Natural killer cell (primary cell): ENCODE data around the gene HES2. TPM values are rescaled to one million over a fixed set of nuclear protein-coding genes. Genes with fewer than 3 reads are reported as not detected.

ENCODE experiments used
- ATAC-seq, 3 donors: fragments of 150-1000 bp in 2 of 3; fragments of 200-7000 bp in 1 of 3; cut with Tn5 transposase; 1 replicate in 1 of 3; 2 replicates in 2 of 3; pipeline ENCODE4 v1.10.0; 2021; ENCODE audit warnings: mild to moderate bottlenecking in 2 of 3, moderate library complexity in 2 of 3
- DNase-seq, 2 donors: peaks; one replicate each; pipeline versions ENCODE4 v3.0.0 to v3.0.0-alpha.2; 2013 to 2021; ENCODE audit warnings: mixed read lengths in 1 of 2
- H3K27ac ChIP-seq: one replicate; pipeline ENCODE4 v1.5.1; 2013; ENCODE audit warnings: mild to moderate bottlenecking, low read length
- H3K27me3 ChIP-seq: one replicate; pipeline ENCODE4 v1.6.1; 2013; ENCODE audit warnings: low read length; ENCODE audit not compliant: control insufficient read depth, insufficient read depth
- H3K36me3 ChIP-seq: one replicate; pipeline ENCODE4 v1.6.1; 2013; ENCODE audit warnings: low read length; ENCODE audit not compliant: control insufficient read depth, insufficient read depth
- H3K4me1 ChIP-seq: one replicate; pipeline ENCODE4 v1.6.1; 2013; ENCODE audit warnings: low read length; ENCODE audit not compliant: control insufficient read depth, insufficient read depth
- H3K4me3 ChIP-seq: one replicate; pipeline ENCODE4 v1.5.1; 2013; ENCODE audit warnings: low read length
- H3K9me3 ChIP-seq: one replicate; pipeline ENCODE4 v1.6.1; 2013; ENCODE audit warnings: low read length; ENCODE audit not compliant: control insufficient read depth, insufficient read depth
- H3K27ac Mint-ChIP-seq, 2 donors: one replicate each; pipeline ENCODE4 v1.8.0; 2022; ENCODE audit warnings: mild to moderate bottlenecking in 2 of 2, mixed read lengths in 2 of 2, moderate library complexity in 1 of 2
- H3K27me3 Mint-ChIP-seq, 2 donors: one replicate each; pipeline ENCODE4 v1.8.0; 2022; ENCODE audit warnings: low read depth in 2 of 2, mixed read lengths in 2 of 2
- H3K36me3 Mint-ChIP-seq: one replicate; pipeline ENCODE4 v1.8.0; 2022; ENCODE audit warnings: mixed read lengths
- H3K4me1 Mint-ChIP-seq, 2 donors: one replicate each; pipeline ENCODE4 v1.8.0; 2022; ENCODE audit warnings: mixed read lengths in 2 of 2
- H3K4me3 Mint-ChIP-seq: one replicate; pipeline ENCODE4 v1.8.0; 2022; ENCODE audit warnings: mild to moderate bottlenecking, moderate library complexity, mixed read lengths
- H3K9me3 Mint-ChIP-seq, 2 donors: one replicate each; pipeline ENCODE4 v1.8.0; 2022; ENCODE audit warnings: mixed read lengths in 2 of 2
- CTCF ChIP-seq: fragments of 200-600 bp; IDR thresholded peaks from one replicate; pipeline ENCODE4 v1.8.0; 2022; ENCODE audit warnings: antibody characterized with exemption
- WGBS: methylation state at CpG from one replicate; pipeline ENCODE4 v1.1.7; 2013; ENCODE audit warnings: missing lambda C conversion rate; ENCODE audit not compliant: insufficient coverage; 5-methylcytosine and 5-hydroxymethylcytosine counted together
- intact Hi-C: fragments of 100-400 bp; cut with micrococcal nuclease; formaldehyde crosslinking; loops from one replicate; pipeline ENCODE4 v1.14.2; 2022
- total RNA-seq, 4 donors: library from RNA; stranded (reverse); fragments of 120-200 nt in 1 of 4; gene quantifications; one replicate each; pipeline versions ENCODE4 v1.2.3 to v1.2.4, GENCODE V29; 2013 to 2022

Gene HES2
- total RNA-seq, 3 donors from 2014 or later (not counting 1 experiment from before 2014, with no cell fraction given) = not detected

- H3K4me3 Mint-ChIP-seq = no peak overlapping the region
- ATAC-seq (no peak), DNase-seq (no peak)
- H3K4me1 Mint-ChIP-seq = peaks cover 0 to 11% of the 10 kb centered on the region in 2 donors
- H3K27ac ChIP-seq = no peak overlapping the region
- intact Hi-C loops = no loop called here
- H3K36me3 Mint-ChIP-seq = no peaks in the 10 kb centered on the region
- H3K4me3 ChIP-seq = no peak overlapping the region
- H3K27me3 Mint-ChIP-seq = peaks cover 12 to 36% of the 10 kb centered on the region in 2 donors
- peaks cover 17% of the 10 kb centered on the region for H3K27me3 ChIP-seq
- no peaks in the 10 kb centered on the region for H3K9me3 ChIP-seq
- H3K27ac Mint-ChIP-seq = no peak overlapping the region
- TF ChIP-seq CTCF = no peak
- no peaks in the 10 kb centered on the region for H3K9me3 Mint-ChIP-seq
- H3K36me3 ChIP-seq = no peaks in the 10 kb centered on the region
- 19% methylated on average over 6 of the region's 7 CpGs for WGBS
- H3K4me1 ChIP-seq = peaks cover 25% of the 10 kb centered on the region
These were observed 30.3 kb upstream of the HES2 start for GRCh38 chr1:6450005-6450450.

DNA sequence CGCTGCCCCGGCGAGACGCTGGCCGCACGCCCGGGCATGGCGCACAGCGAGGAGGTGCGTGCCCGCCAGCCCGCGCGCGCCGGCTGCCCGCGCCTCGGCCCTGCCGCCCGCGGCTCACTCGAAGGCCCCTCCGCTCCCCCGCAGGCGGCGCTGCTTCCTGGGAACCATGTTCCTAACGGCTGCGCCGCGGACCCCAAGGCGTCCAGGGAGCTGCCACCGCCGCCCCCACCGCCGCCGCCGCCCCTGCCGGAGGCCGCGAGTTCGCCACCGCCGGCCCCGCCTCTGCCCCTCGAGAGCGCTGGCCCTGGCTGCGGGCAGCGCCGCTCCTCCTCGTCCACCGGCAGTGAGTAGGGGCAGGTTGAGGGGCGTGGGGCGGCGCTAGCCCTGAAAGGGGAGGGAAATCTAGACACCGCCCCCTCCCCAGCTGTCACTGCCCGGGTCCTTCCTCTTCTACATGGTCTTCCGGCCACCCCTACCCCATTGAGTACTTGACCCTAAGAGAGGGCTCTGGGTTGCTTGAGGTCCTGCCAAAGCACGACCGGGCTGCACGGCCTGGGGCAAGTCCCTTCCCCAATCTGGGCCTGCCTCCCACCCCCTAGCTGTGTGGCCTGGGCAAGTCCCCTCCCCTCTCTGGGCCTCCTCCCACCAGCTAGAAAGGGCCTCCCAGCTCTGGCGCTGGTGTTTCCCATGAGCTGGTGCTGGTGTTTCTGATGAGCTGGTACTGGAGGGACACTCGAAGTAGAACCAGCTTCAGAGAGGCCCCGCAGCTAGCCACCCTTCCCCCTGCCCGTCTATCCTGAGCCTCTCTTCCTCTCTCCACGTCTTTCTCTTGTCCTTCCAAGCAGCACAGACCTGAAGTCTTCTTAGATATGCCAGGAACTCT, 29.3 kb upstream of the HES2 start:
- no peaks in the 10 kb centered on the region for H3K36me3 ChIP-seq
- no peak overlapping the region for H3K27ac ChIP-seq
- H3K4me1 Mint-ChIP-seq = peaks cover 0 to 11% of the 10 kb centered on the region in 2 donors
- no peaks in the 10 kb centered on the region for H3K9me3 ChIP-seq
- H3K4me1 ChIP-seq = peaks cover 25% of the 10 kb centered on the region
- 5% methylated on average over 59 of the region's 66 CpGs for WGBS
- ATAC-seq (peak; percentile 21 to 54 (median 27)), DNase-seq (peak in 1 of 2 donors; percentile 69)
- H3K27ac Mint-ChIP-seq = peak overlapping the region in 1 of 2 donors; percentile 51
- no peak for TF ChIP-seq CTCF
- H3K9me3 Mint-ChIP-seq = no peaks in the 10 kb centered on the region
- no peak overlapping the region for H3K4me3 ChIP-seq
- intact Hi-C loops = no loop called here
- H3K4me3 Mint-ChIP-seq = peak overlapping the region; percentile 17
- H3K36me3 Mint-ChIP-seq = no peaks in the 10 kb centered on the region
- peaks cover 17% of the 10 kb centered on the region for H3K27me3 ChIP-seq
- H3K27me3 Mint-ChIP-seq = peaks cover 17 to 41% of the 10 kb centered on the region in 2 donors

- H3K27me3 ChIP-seq = peaks cover 17% of the 10 kb centered on the region
- H3K4me3 Mint-ChIP-seq = peak overlapping the region; percentile 37
- DNase-seq (peak in 1 of 2 donors; percentile 70), ATAC-seq (peak in 2 of 3 donors; percentile 45 to 49)
- no peak overlapping the region for H3K27ac Mint-ChIP-seq
- no peaks in the 10 kb centered on the region for H3K9me3 ChIP-seq
- peaks cover 9 to 33% of the 10 kb centered on the region in 2 donors for H3K27me3 Mint-ChIP-seq
- H3K36me3 ChIP-seq = no peaks in the 10 kb centered on the region
- H3K4me1 ChIP-seq = peaks cover 25% of the 10 kb centered on the region
- H3K4me3 ChIP-seq = no peak overlapping the region
- no peaks in the 10 kb centered on the region for H3K9me3 Mint-ChIP-seq
- H3K27ac ChIP-seq = no peak overlapping the region
- 5% methylated on average over 68 of the region's 68 CpGs for WGBS
- no peak for TF ChIP-seq CTCF
- H3K4me1 Mint-ChIP-seq = peaks cover 0 to 6% of the 10 kb centered on the region in 2 donors
- intact Hi-C loops = no loop called here
- H3K36me3 Mint-ChIP-seq = no peaks in the 10 kb centered on the region
These were observed 28.4 kb upstream of the HES2 start for GRCh38 chr1:6447818-6448748.
